CD4-positive, alpha-beta T cell treated with Interleukin-15 for 1 hour (primary cell): Measurements from ENCODE around the gene CGRRF1.

Experiments used
- DNase-seq: peaks from one replicate; pipeline ENCODE4 v3.0.0-alpha.2; 2020

Gene CGRRF1

GRCh38 chr14:54550514-54550913, 40.8 kb downstream of the CGRRF1 start:
- no peak for DNase-seq

DNA sequence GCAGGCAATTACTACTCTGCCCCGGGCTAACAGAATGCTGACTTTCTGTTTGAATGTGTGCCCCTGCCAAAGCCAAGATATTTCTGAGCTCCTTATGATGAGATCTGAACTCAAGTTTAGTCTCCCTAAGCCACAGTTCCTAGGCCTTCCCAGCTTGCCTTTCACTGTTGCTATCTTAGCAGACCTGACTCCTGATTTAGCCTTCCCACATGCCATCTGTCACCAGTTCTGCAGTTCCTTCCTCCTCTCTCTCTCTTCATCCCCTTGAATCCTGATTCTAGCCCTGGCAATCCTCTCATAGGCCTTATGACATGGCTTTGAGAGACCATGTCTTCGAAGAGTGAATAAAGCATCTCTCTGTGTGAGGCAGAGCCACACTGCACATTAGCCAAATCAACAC, 44.7 kb downstream of the CGRRF1 start:
- no peak for DNase-seq

GRCh38 chr14:54555651-54556050, 45.9 kb downstream of the CGRRF1 start:
- no peak for DNase-seq

DNA sequence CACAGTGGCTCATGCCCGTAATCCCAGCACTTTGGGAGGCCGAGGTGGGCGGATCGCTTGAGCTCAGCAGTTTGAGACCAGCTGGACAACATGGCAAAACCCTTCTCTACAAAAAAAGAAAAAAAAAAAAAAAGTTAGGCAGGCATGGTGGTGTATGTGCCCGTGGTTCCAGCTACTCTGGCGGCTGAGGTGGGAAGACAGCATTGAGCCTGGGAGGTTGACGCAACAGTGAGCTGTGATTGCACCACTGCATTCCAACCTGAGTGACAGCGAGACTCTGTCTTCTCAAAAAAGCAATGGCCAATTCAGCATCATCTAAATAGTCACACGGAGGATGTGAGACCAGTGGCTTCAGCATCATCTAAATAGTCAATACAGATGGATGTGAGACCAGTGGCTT, 46.8 kb downstream of the CGRRF1 start:
- no peak for DNase-seq

DNA sequence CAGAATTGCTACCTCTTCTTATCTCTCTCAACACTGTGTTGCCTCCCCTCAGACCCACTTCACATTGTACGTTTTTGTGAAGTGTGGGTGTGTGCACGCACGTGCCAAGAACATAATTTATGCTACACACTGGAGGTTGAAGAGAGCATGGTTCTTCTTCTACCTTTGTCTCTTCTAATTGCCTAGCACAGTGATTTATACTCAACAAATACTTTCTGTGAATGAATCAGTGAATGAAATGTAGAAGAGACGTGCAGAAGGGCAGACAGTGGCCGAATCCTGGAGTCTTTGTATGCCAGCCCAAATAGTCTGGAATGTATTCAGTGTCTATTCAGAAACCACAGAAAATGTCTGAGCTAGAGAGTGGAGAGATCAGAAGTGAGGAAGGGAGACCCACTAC, 52.6 kb downstream of the CGRRF1 start:
- no peak for DNase-seq

DNA sequence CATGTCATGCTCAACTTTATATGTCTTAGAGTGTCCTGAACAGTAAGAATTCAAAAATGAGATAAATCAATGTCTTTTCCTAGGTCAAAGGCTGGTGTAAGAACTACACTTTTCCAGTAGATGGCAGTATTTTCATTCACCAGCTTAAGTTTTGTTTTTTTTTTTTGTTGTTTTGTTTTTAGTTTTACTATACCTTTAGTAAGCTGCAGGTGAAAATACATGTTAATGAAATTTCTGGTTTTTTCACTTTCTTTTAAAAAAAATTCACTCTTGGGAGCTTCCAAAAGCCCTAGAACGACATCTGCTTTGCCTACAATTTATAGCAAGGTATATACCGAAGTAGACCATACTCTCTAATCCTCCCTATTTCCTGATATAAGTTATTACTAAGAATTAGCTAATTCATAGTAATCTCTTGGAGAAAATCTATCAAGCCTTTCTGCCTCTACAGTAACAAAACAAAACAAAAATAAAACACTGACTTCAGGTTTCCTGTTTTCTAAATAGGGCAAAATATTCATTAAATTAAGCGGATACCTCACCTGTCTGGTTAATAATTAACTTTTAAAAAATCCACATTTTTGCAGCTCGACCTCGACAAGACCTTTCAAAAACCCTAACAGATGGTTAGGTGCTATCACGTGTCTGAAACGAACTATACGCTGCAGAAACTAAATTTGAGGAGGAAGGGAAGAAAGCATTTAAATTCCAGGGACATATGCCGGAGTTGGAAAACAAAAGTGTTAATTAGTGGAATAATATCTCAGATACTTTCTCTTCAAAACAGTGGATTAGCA, 54.6 kb downstream of the CGRRF1 start:
- DNase-seq = no peak

- DNase-seq = peak; percentile 60
These were observed 55.4 kb downstream of the CGRRF1 start for GRCh38 chr14:54564868-54565784.

GRCh38 chr14:54565785-54566409, 56.2 kb downstream of the CGRRF1 start:
- DNase-seq = peak; percentile 85

GRCh38 chr14:54566410-54567223, 56.9 kb downstream of the CGRRF1 start, which contains the start of gene SAMD4A:
Gene SAMD4A (plus strand): TSS chr14:54567128. CDS start chr14:54567917, 789 bp downstream.
- peak; percentile 71 for DNase-seq

- DNase-seq = no peak
These were observed 57.5 kb downstream of the CGRRF1 start for GRCh38 chr14:54567224-54567638.

GRCh38 chr14:54567639-54568561, 58.2 kb downstream of the CGRRF1 start:
- DNase-seq = peak; percentile 48

DNA sequence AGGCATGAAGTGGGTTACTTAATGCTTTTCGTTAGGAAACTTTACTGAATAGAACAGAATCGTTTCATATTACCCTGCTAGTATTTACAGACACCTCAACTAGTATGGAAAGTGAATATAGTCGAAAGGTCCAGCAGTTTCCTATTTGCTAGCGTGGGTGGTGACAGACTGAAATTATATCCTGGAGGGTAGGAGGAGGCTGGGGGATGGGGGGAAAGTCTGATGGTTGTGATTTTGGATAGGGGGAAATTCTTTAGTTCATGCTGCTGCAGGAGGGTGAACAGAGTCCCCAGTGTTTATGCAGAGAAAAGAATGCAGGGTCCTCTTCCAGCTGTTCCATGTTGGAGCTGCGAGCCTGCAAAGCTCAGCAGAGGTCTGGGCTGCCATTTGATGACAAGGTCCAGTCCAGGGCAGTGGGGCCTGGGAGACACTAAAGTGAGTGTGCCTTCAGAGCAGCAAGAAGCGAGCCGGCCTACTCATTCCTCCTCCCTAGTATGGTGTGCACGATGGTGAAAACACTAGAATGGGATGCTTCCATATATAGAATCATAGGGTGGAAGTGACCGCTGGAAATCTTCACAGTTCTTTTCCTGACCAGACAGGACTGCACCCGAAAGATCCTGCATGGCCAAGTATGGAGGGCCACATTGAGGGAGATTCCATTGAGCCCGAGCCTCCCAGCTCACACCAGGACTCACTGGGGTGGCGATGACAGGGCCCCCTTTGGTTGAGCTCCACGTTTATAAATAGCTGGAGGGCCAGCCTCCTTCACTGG, 59.3 kb downstream of the CGRRF1 start:
- DNase-seq = no peak

DNA sequence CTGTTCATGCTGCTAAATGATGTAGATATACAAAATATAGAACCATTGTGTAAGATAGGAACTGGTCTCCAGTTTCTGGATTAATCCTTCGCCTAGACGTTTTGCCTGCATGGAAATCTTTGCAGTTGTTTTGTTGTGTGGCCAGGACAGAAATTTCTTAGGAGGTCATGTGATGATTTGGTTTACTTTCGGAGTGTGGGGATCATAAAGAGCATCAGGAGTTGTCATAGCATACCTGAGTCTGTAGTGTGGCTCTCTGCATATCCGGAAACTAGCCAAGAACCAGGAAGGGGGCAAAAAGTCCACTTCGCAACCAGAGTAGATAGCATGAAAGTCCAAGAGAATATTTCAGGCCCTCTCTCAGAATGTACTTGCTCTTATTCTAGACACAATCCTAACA, 60.3 kb downstream of the CGRRF1 start:
- no peak for DNase-seq

- no peak for DNase-seq
These were observed 61.1 kb downstream of the CGRRF1 start for GRCh38 chr14:54570631-54571415.

- DNase-seq = no peak
These were observed 62.6 kb downstream of the CGRRF1 start for GRCh38 chr14:54572316-54572715.

DNA sequence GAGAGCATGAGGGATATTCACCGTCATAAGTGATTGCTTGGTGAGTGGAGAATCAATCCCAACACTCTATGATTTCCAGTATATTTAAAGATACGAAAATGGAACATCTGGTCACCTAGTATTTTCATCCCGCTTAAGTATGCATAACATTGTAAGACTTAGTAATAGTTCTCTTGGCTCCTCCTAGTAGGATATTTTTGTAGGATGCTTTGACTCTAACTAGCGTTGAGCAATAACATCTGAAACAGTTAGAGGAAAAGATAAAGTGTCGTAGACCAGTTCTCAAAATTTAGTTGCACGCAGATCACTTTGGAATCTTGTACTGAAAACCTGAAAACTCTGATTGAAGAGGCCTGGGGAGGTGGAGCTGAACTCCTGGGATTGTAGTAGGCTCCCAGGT, 64.8 kb downstream of the CGRRF1 start:
- no peak for DNase-seq

GRCh38 chr14:54577494-54577893, 67.8 kb downstream of the CGRRF1 start:
- no peak for DNase-seq

- DNase-seq = no peak
These were observed 68.3 kb downstream of the CGRRF1 start for GRCh38 chr14:54577977-54578376.

GRCh38 chr14:54579621-54580020, 69.9 kb downstream of the CGRRF1 start:
- no peak for DNase-seq

DNA sequence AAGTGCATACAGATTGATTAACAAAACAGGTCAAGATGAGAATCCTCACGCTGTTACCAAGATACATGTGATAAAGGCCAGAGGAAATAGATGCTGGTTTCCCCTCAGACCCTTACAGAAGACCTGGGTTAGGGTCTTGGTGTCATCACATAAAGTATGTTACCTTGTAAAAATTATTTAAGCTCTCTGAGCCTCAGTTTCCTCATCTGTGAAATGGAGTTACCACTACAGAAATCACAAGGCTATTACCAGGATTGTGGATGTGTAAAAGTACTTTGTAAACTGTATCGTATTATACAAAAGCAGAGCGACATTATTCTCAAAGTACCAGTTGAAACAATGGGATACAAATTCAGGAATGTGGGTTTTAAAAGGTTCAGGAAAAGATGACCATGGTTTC, 71.2 kb downstream of the CGRRF1 start:
- no peak for DNase-seq
